ENCODE results near the gene GPR75.

- TF ChIP-seq CTCF (IDR thresholded peaks at IDR 0.05): no peak
- TF ChIP-seq POLR2A (IDR thresholded peaks at IDR 0.05): no peak
Measured at GRCh38 chr2:53877556-53877955, 17.8 kb upstream of the GPR75 start.
